Mucosa of descending colon (tissue), 3 donors: ENCODE data around the gene USP36. TPM values are rescaled to one million over a fixed set of nuclear protein-coding genes. Genes with fewer than 3 reads are reported as not detected.

Source experiments
- ATAC-seq: fragments of 200-7000 bp; cut with Tn5 transposase; one replicate; pipeline ENCODE4 v1.9.1; 2020; ENCODE audit warnings: mild to moderate bottlenecking, moderate library complexity
- DNase-seq, 3 donors: peaks; one replicate each; pipeline ENCODE4 v3.0.0-alpha.2; 2020
- H3K36me3 ChIP-seq: fragments of 200-600 bp; one replicate; pipeline ENCODE4 v1.8.0; 2021; ENCODE audit warnings: low read depth, mild to moderate bottlenecking
- H3K4me1 ChIP-seq: fragments of 200-600 bp; one replicate; pipeline ENCODE4 v1.8.0; 2021; ENCODE audit warnings: low read depth, mild to moderate bottlenecking
- H3K4me3 ChIP-seq: fragments of 200-600 bp; one replicate; pipeline ENCODE4 v1.8.0; 2021; ENCODE audit warnings: mild to moderate bottlenecking
- H3K9me3 ChIP-seq: fragments of 200-600 bp; one replicate; pipeline ENCODE4 v1.8.0; 2021; ENCODE audit warnings: mild to moderate bottlenecking
- CTCF ChIP-seq: fragments of 200-600 bp; IDR thresholded peaks from one replicate; pipeline ENCODE4 v1.8.0; 2022; ENCODE audit warnings: antibody characterized with exemption, mild to moderate bottlenecking
- intact Hi-C, 2 donors: fragments of 100-400 bp; cut with DNase I in 1 of 2; cut with micrococcal nuclease in 1 of 2; formaldehyde crosslinking; loops; one replicate each; pipeline versions ENCODE4 v1.11.0 to v1.11.1; 2022; cut with DNase I, micrococcal nuclease
- total RNA-seq, 3 donors: library from RNA; stranded (reverse); fragmentation: NEBNext Ultra II Directional in 2 of 3; extraction: Animal tissue kit (Norgen Biotek cat#: 25700) in 2 of 3; gene quantifications; one replicate each; pipeline versions ENCODE4 v1.2.1 to v1.2.4, GENCODE V29; 2021 to 2023
- donor health status: DM: no; HTN: no; CAD: no; lungs with moderate emphysema.
- donor health status: DM: no; HTN: no; CAD: no.
- donor health status: DM: no; HTN: yes; CAD: no.

Gene USP36
- total RNA-seq, 3 donors from 2014 or later, result 36.0 to 67.7 (median 41.4) TPM

DNA sequence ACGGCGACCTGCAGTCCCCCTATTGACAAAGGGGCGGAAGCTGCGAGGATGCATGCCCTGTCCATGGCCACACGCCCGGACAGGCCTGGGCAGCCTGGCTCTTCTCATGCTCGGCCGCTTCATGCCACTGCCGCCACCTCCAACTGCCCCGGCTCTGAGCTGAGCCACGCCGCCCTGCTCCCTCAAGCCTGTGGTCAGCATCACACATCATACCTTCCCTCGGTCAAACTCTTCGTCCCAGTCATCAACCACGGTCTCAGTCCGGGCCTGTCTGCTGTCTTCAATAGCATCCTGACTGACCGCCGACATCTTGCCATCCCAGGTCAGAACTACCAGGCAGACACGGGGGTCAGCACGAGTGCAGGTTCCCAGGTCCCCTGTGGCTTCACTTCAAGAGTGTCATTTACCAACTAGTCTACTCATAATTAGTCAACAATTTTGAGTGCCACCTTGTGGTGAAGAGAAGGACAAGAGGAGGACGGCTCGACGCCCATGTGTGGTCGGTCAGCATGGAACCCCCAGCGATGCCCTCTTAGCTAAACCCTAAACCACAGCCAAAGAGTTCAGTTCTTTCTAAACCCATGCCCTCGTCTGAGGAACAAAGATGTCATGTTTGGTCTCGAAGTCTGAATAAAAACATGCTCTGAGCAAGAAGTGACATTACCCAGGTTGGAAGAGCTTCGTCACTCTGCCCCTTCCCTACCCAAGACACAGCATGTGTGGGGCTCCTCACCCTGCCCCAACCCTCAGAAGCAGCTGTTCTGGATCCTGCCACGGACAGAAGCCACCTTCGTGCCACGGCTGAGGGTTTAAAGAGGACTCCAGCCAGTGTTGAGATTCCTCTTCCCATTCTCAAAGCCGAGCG is 41.7 kb downstream of the USP36 start:
- no peaks in the 10 kb centered on the region for H3K4me1 ChIP-seq
- H3K4me3 ChIP-seq, result no peak overlapping the region
- ATAC-seq (peak; percentile 46), DNase-seq (peak in 1 of 3 donors; percentile 46)
- H3K36me3 ChIP-seq, result no peaks in the 10 kb centered on the region
- intact Hi-C loops, result loop anchor here in 1 of 2 donors (10.0 kb wide), 1 partner anchor 304 kb away; no protein-coding TSS in a partner anchor
- no peaks in the 10 kb centered on the region for H3K9me3 ChIP-seq
- TF ChIP-seq CTCF, result no peak

GRCh38 chr17:78797691-78798585 is 42.7 kb downstream of the USP36 start:
- H3K4me1 ChIP-seq, result no peaks in the 10 kb centered on the region
- no peaks in the 10 kb centered on the region for H3K36me3 ChIP-seq

GRCh38 chr17:78797213-78797612 is 43.4 kb downstream of the USP36 start:
- ATAC-seq (no peak), DNase-seq (no peak)
- intact Hi-C loops, result loop anchor here in 1 of 2 donors (10.0 kb wide), 1 partner anchor 302 kb away; no protein-coding TSS in a partner anchor
- no peak for TF ChIP-seq CTCF
- H3K4me1 ChIP-seq, result no peaks in the 10 kb centered on the region
- no peak overlapping the region for H3K4me3 ChIP-seq
- H3K36me3 ChIP-seq, result no peaks in the 10 kb centered on the region
- no peaks in the 10 kb centered on the region for H3K9me3 ChIP-seq

More at GRCh38 chr17:78797691-78798585, 42.7 kb downstream of the USP36 start:
- DNase-seq (peak in 1 of 3 donors; percentile 50), ATAC-seq (no peak)
- no peak overlapping the region for H3K4me3 ChIP-seq
- intact Hi-C loops, result loop anchor here in 1 of 2 donors (10.0 kb wide), 1 partner anchor 303 kb away; no protein-coding TSS in a partner anchor
- H3K9me3 ChIP-seq, result no peaks in the 10 kb centered on the region
- no peak for TF ChIP-seq CTCF

DNA sequence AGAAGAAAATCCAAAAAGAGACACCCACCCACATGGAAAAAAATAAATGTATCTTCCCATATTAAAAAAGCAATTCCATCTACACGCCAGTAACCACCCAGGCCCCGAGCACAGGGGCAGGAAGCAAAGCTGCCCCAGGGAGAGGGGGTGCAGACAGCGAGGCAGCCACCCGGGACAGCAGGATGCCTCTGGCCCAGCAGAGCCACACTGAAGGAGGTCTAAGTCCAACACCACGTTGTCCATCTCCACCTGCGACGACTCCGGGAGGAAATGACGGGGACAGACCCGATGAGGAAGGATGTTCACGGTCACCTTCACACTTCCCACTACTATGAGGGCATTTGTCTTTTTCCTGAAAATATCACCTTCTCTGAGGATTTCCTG is 44.1 kb downstream of the USP36 start:
- intact Hi-C loops, result loop anchor here in 1 of 2 donors (10.0 kb wide), 1 partner anchor 302 kb away; no protein-coding TSS in a partner anchor
- DNase-seq, result no peak

More for the DNA sequence above, 44.1 kb downstream of the USP36 start:
- TF ChIP-seq CTCF, result no peak
- ATAC-seq, result no peak
- Histone ChIP-seq H3K9me3 (no peaks in the 10 kb centered on the region), H3K36me3 (no peaks in the 10 kb centered on the region), H3K4me1 (no peaks in the 10 kb centered on the region), H3K4me3 (no peak overlapping the region)
